Natural killer cell (primary cell): ENCODE results near the gene ZNF527. TPM values are rescaled to one million over a fixed set of nuclear protein-coding genes. Genes with fewer than 3 reads are reported as not detected.

ENCODE experiments used
- ATAC-seq, 3 donors: fragments of 150-1000 bp in 2 of 3; fragments of 200-7000 bp in 1 of 3; cut with Tn5 transposase; 1 replicate in 1 of 3; 2 replicates in 2 of 3; pipeline ENCODE4 v1.10.0; 2021; ENCODE audit warnings: mild to moderate bottlenecking in 2 of 3, moderate library complexity in 2 of 3
- DNase-seq, 2 donors: peaks; one replicate each; pipeline versions ENCODE4 v3.0.0 to v3.0.0-alpha.2; 2013 to 2021; ENCODE audit warnings: mixed read lengths in 1 of 2
- H3K27ac ChIP-seq: one replicate; pipeline ENCODE4 v1.5.1; 2013; ENCODE audit warnings: mild to moderate bottlenecking, low read length
- H3K27me3 ChIP-seq: one replicate; pipeline ENCODE4 v1.6.1; 2013; ENCODE audit warnings: low read length; ENCODE audit not compliant: control insufficient read depth, insufficient read depth
- H3K36me3 ChIP-seq: one replicate; pipeline ENCODE4 v1.6.1; 2013; ENCODE audit warnings: low read length; ENCODE audit not compliant: control insufficient read depth, insufficient read depth
- H3K4me1 ChIP-seq: one replicate; pipeline ENCODE4 v1.6.1; 2013; ENCODE audit warnings: low read length; ENCODE audit not compliant: control insufficient read depth, insufficient read depth
- H3K4me3 ChIP-seq: one replicate; pipeline ENCODE4 v1.5.1; 2013; ENCODE audit warnings: low read length
- H3K9me3 ChIP-seq: one replicate; pipeline ENCODE4 v1.6.1; 2013; ENCODE audit warnings: low read length; ENCODE audit not compliant: control insufficient read depth, insufficient read depth
- H3K27ac Mint-ChIP-seq, 2 donors: one replicate each; pipeline ENCODE4 v1.8.0; 2022; ENCODE audit warnings: mild to moderate bottlenecking in 2 of 2, mixed read lengths in 2 of 2, moderate library complexity in 1 of 2
- H3K27me3 Mint-ChIP-seq, 2 donors: one replicate each; pipeline ENCODE4 v1.8.0; 2022; ENCODE audit warnings: low read depth in 2 of 2, mixed read lengths in 2 of 2
- H3K36me3 Mint-ChIP-seq: one replicate; pipeline ENCODE4 v1.8.0; 2022; ENCODE audit warnings: mixed read lengths
- H3K4me1 Mint-ChIP-seq, 2 donors: one replicate each; pipeline ENCODE4 v1.8.0; 2022; ENCODE audit warnings: mixed read lengths in 2 of 2
- H3K4me3 Mint-ChIP-seq: one replicate; pipeline ENCODE4 v1.8.0; 2022; ENCODE audit warnings: mild to moderate bottlenecking, moderate library complexity, mixed read lengths
- H3K9me3 Mint-ChIP-seq, 2 donors: one replicate each; pipeline ENCODE4 v1.8.0; 2022; ENCODE audit warnings: mixed read lengths in 2 of 2
- CTCF ChIP-seq: fragments of 200-600 bp; IDR thresholded peaks from one replicate; pipeline ENCODE4 v1.8.0; 2022; ENCODE audit warnings: antibody characterized with exemption
- WGBS: methylation state at CpG from one replicate; pipeline ENCODE4 v1.1.7; 2013; ENCODE audit warnings: missing lambda C conversion rate; ENCODE audit not compliant: insufficient coverage; 5-methylcytosine and 5-hydroxymethylcytosine counted together
- intact Hi-C: fragments of 100-400 bp; cut with micrococcal nuclease; formaldehyde crosslinking; loops from one replicate; pipeline ENCODE4 v1.14.2; 2022
- total RNA-seq, 4 donors: library from RNA; stranded (reverse); fragments of 120-200 nt in 1 of 4; gene quantifications; one replicate each; pipeline versions ENCODE4 v1.2.3 to v1.2.4, GENCODE V29; 2013 to 2022

ZNF527 gene
- total RNA-seq, 3 donors from 2014 or later (not counting 1 experiment from before 2014, with no cell fraction given): 9.9 to 14.0 (median 13.6) TPM

GRCh38 chr19:37413313-37414084 lies 42.6 kb downstream of the ZNF527 start:
- Mint-ChIP-seq H3K4me1 (no peaks in the 10 kb centered on the region), H3K36me3 (peaks cover 76% of the 10 kb centered on the region), H3K4me3 (no peak overlapping the region), H3K9me3 (peaks cover 13 to 34% of the 10 kb centered on the region in 2 donors), H3K27ac (no peak overlapping the region), H3K27me3 (no peaks in the 10 kb centered on the region)
- Histone ChIP-seq H3K27ac (no peak overlapping the region), H3K4me3 (no peak overlapping the region), H3K27me3 (no peaks in the 10 kb centered on the region), H3K36me3 (peaks cover 8% of the 10 kb centered on the region), H3K9me3 (peaks cover 42% of the 10 kb centered on the region), H3K4me1 (no peaks in the 10 kb centered on the region)
- ATAC-seq (no peak), DNase-seq (no peak)
- no peak for TF ChIP-seq CTCF
- intact Hi-C loops: no loop called here
- 93% methylated on average over 1 of the region's 1 CpG for WGBS

Other genes with a start within 250 kb of the ZNF527 start
- gene ZNF585A, start 198.4 kb upstream of the ZNF527 start, total RNA-seq: 10 to 100 TPM in 1 of 3 donors, 1 to 10 TPM in 2; 8.9 to 12.6 (median 9.9) TPM
- gene ZNF585B, start 160.6 kb upstream of the ZNF527 start, total RNA-seq: 10 to 100 TPM; 12.6 to 21.6 (median 12.7) TPM
- gene ZNF383, start 152.9 kb upstream of the ZNF527 start, total RNA-seq: 10 to 100 TPM; 21.6 to 27.1 (median 26.4) TPM
- 1 to 10 TPM; 6.3 to 9.5 (median 8.0) TPM for gene ZNF569, start 96.3 kb downstream of the ZNF527 start, total RNA-seq
- 10 to 100 TPM; 12.6 to 19.6 (median 17.6) TPM for gene ZNF570, start 98.3 kb downstream of the ZNF527 start, total RNA-seq
- 1 to 10 TPM; 3.1 to 9.6 (median 4.3) TPM for gene ZNF793, start 135.8 kb downstream of the ZNF527 start, total RNA-seq
- gene ZNF571, start 223.7 kb downstream of the ZNF527 start, total RNA-seq: 10 to 100 TPM; 11.7 to 22.1 (median 19.6) TPM
- 1 to 10 TPM; 6.4 to 7.5 (median 7.0) TPM for gene ZNF540, start 223.8 kb downstream of the ZNF527 start, total RNA-seq